Cardiac muscle cell (in vitro differentiated cells and primary cell): ENCODE data around the gene ACYP2. TPM values are rescaled to one million over a fixed set of nuclear protein-coding genes. Genes with fewer than 3 reads are reported as not detected.
A peak's percentile ranks its signal among the peaks of the same experiment; 100 is the strongest.
"Not testable (repeated sequence)": the region's sequence is repeated elsewhere in the genome, so short reads cannot be mapped to it uniquely, and the experiment has no call there.

Experiments
- DNase-seq, 2 donors: peaks; one replicate each; pipeline versions ENCODE4 v3.0.0 to v3.0.0-alpha.2; 2010 to 2017; ENCODE audit warnings: low read depth in 1 of 2, low spot score in 1 of 2
- H3K27ac ChIP-seq: fragments of 200-600 bp; sonication (generic); 2 replicates; pipeline ENCODE4 v1.5.1; 2016
- H3K27me3 ChIP-seq: fragments of 200-600 bp; sonication (generic); 2 replicates; pipeline ENCODE4 v1.6.0; 2016; ENCODE audit warnings: control low read depth
- H3K36me3 ChIP-seq: fragments of 200-600 bp; sonication (generic); 2 replicates; pipeline ENCODE4 v1.5.1; 2016; ENCODE audit warnings: control low read depth
- H3K4me1 ChIP-seq: fragments of 200-600 bp; sonication (generic); 2 replicates; pipeline ENCODE4 v1.8.1; 2017; ENCODE audit warnings: low read depth, mild to moderate bottlenecking, mixed run types
- H3K4me3 ChIP-seq: fragments of 200-600 bp; sonication (generic); 2 replicates; pipeline ENCODE4 v1.5.1; 2016; ENCODE audit warnings: mild to moderate bottlenecking
- H3K9me3 ChIP-seq: fragments of 200-600 bp; sonication (generic); 2 replicates; pipeline ENCODE4 v1.5.1; 2017; ENCODE audit warnings: low read depth, mild to moderate bottlenecking, control low read depth
- polyA plus RNA-seq: library from polyadenylated mRNA; unstranded; fragments of >200 nt; fragmentation: Nextera tagmentation; extraction: Ambion mirVana; gene quantifications from 2 replicates; pipeline ENCODE4 v1.2.1, GENCODE V29; 2016
- total RNA-seq: library from RNA; depleted of rRNA; stranded (reverse); fragments of >200 nt; gene quantifications from 2 replicates; pipeline ENCODE4 v1.2.3, GENCODE V29; 2016
- TF ChIP-seq, protein P1 (sequence below): IDR thresholded peaks from 2 replicates; pipeline ENCODE4 v1.5.1; 2012; ENCODE audit warnings: low read depth, mild to moderate bottlenecking, low read length

ACYP2 gene
- total and polyA plus RNA-seq, 2 experiments from 2014 or later, result 12.6 to 46.8 TPM

DNA sequence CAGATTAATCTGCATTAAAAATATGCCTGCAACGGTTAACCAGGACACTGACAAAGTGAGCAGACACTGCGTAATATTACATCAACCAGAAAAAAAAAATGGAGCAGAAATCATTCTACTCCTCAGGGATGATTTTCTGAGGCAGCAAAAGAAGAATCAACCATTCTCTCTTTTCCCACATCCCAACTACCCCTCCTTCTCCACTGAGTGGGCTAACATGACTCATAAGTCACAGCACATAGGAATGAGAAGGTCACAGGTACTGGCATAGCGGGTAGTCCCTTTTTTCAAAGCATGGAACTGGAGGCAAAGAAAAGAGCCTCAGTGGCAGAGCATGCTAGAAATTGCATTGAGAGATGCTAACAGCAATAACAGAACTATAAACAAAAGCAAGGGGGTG, 194.9 kb downstream of the ACYP2 start:
- DNase-seq, result peak in 1 of 2 donors; percentile 3
- Histone ChIP-seq H3K27ac (no peak overlapping the region), H3K4me1 (no peaks in the 10 kb centered on the region), H3K36me3 (no peaks in the 10 kb centered on the region), H3K27me3 (no peaks in the 10 kb centered on the region), H3K9me3 (no peaks in the 10 kb centered on the region), H3K4me3 (no peak overlapping the region)
- TF ChIP-seq, protein P1, sequence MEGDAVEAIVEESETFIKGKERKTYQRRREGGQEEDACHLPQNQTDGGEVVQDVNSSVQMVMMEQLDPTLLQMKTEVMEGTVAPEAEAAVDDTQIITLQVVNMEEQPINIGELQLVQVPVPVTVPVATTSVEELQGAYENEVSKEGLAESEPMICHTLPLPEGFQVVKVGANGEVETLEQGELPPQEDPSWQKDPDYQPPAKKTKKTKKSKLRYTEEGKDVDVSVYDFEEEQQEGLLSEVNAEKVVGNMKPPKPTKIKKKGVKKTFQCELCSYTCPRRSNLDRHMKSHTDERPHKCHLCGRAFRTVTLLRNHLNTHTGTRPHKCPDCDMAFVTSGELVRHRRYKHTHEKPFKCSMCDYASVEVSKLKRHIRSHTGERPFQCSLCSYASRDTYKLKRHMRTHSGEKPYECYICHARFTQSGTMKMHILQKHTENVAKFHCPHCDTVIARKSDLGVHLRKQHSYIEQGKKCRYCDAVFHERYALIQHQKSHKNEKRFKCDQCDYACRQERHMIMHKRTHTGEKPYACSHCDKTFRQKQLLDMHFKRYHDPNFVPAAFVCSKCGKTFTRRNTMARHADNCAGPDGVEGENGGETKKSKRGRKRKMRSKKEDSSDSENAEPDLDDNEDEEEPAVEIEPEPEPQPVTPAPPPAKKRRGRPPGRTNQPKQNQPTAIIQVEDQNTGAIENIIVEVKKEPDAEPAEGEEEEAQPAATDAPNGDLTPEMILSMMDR, result no peak

DNA sequence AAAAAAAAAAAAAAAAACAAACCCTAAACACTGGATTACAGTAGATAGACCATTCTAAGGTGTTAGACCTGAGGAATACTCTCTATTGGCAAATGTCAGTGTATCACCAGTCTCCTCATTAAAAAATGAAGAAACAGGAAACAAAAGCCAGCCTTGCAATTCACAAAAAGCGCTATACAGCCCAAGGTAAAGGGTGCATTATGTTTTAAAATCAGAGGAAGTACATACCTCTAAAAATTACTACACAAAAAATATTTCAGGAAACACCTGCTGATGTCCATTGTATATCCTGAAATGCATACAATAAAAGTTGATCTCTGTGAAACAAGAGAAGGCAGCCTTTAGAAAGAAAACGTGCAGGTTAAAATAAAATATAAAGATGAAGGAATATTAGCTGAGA, 195.5 kb downstream of the ACYP2 start:
- H3K4me1 ChIP-seq, result no peaks in the 10 kb centered on the region
- no peaks in the 10 kb centered on the region for H3K36me3 ChIP-seq
- H3K27ac ChIP-seq, result no peak overlapping the region
- H3K4me3 ChIP-seq, result no peak overlapping the region
- TF ChIP-seq, protein P1, result no peak
- H3K9me3 ChIP-seq, result no peaks in the 10 kb centered on the region
- H3K27me3 ChIP-seq, result no peaks in the 10 kb centered on the region
- DNase-seq, result no peak

GRCh38 chr2:54313147-54313546, 197.7 kb downstream of the ACYP2 start:
- no peaks in the 10 kb centered on the region for H3K9me3 ChIP-seq
- H3K4me3 ChIP-seq, result no peak overlapping the region
- no peak for DNase-seq
- no peaks in the 10 kb centered on the region for H3K36me3 ChIP-seq
- no peak overlapping the region for H3K27ac ChIP-seq
- H3K27me3 ChIP-seq, result no peaks in the 10 kb centered on the region
- TF ChIP-seq, protein P1, result no peak
- no peaks in the 10 kb centered on the region for H3K4me1 ChIP-seq

- DNase-seq, result no peak
- H3K4me3 ChIP-seq, result no peak overlapping the region
- H3K27me3 ChIP-seq, result no peaks in the 10 kb centered on the region
- H3K4me1 ChIP-seq, result no peaks in the 10 kb centered on the region
- no peaks in the 10 kb centered on the region for H3K9me3 ChIP-seq
- H3K27ac ChIP-seq, result no peak overlapping the region
- H3K36me3 ChIP-seq, result no peaks in the 10 kb centered on the region
- TF ChIP-seq, protein P1, result no peak
Observed at GRCh38 chr2:54317973-54318372, 202.6 kb downstream of the ACYP2 start.

- no peak overlapping the region for H3K4me3 ChIP-seq
- no peak overlapping the region for H3K27ac ChIP-seq
- DNase-seq, result no peak
- H3K9me3 ChIP-seq, result no peaks in the 10 kb centered on the region
- TF ChIP-seq, protein P1, result no peak
- H3K36me3 ChIP-seq, result no peaks in the 10 kb centered on the region
- H3K4me1 ChIP-seq, result no peaks in the 10 kb centered on the region
- no peaks in the 10 kb centered on the region for H3K27me3 ChIP-seq
Observed at GRCh38 chr2:54318821-54319220, 203.4 kb downstream of the ACYP2 start.

DNA sequence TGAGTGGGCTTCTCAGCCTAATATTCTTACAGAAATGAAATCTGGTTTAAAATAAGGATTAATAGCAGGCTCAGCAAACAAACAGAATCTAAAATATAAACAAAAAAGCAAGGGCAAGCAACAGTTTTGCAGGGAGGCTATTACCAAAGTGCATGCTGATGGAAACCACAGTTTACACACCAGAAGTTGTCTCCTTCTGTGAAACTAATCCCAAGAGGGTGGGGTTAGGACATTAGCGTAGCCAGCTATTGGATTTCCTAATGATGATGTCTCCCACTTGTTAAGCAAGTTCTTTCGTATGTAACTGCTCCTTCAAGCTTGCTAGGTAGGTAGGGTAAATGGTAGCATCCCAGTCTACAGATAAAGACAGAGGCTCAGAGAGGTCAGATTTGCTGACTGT, 205.6 kb downstream of the ACYP2 start:
- Histone ChIP-seq H3K4me3 (no peak overlapping the region), H3K9me3 (no peaks in the 10 kb centered on the region), H3K27ac (no peak overlapping the region), H3K4me1 (no peaks in the 10 kb centered on the region), H3K27me3 (no peaks in the 10 kb centered on the region), H3K36me3 (no peaks in the 10 kb centered on the region)
- DNase-seq, result no peak
- TF ChIP-seq, protein P1, result no peak

GRCh38 chr2:54324517-54324916, 209.1 kb downstream of the ACYP2 start:
- H3K4me3 ChIP-seq, DNase-seq, H3K9me3 ChIP-seq, H3K27ac ChIP-seq, H3K27me3 ChIP-seq, H3K36me3 ChIP-seq, H3K4me1 ChIP-seq: not testable (repeated sequence)
